Measurements from ENCODE around the gene PRIMPOL.

- no peak for TF ChIP-seq CTCF (IDR thresholded peaks at IDR 0.05; ENCODE audit: low read depth, low read length, poor library complexity, severe bottlenecking)
- no peak for TF ChIP-seq EZH2phosphoT487 (IDR thresholded peaks at IDR 0.05; ENCODE audit: borderline replicate concordance, low read length)
Observed at GRCh38 chr4:184655889-184656869, 6.6 kb downstream of the PRIMPOL start.

All from DOHH2 (cell line).